CD8-positive, alpha-beta memory T cell (primary cell): ENCODE data around the gene CADM4. TPM values are rescaled to one million over a fixed set of nuclear protein-coding genes. Genes with fewer than 3 reads are reported as not detected.
A peak's percentile ranks its signal among the peaks of the same experiment; 100 is the strongest.

Experiments used
- CTCF ChIA-PET: fragments of 350-600 bp; sonication (Branson Sonifier 250); formaldehyde crosslinking; loops from one replicate; lab custom pipeline; 2021; ENCODE audit warnings: antibody characterized with exemption; lab: Charles Lee
- POLR2A ChIA-PET: fragments of 350-600 bp; sonication (Branson Sonifier 250); formaldehyde crosslinking; loops from one replicate; lab custom pipeline; 2021; ENCODE audit warnings: antibody characterized with exemption; lab: Charles Lee
- DNase-seq, 5 donors: peaks; one replicate each; pipeline versions ENCODE4 v3.0.0 to v3.0.0-alpha.2; 2020 to 2022; ENCODE audit warnings: mixed read lengths in 1 of 5
- H3K27ac ChIP-seq: one replicate; pipeline ENCODE4 v1.7.0; 2013; ENCODE audit warnings: low read depth, mild to moderate bottlenecking, low read length, moderate library complexity
- H3K27me3 ChIP-seq: 2 replicates; pipeline ENCODE4 v1.7.0; 2013; ENCODE audit warnings: low read length, mild to moderate bottlenecking; ENCODE audit not compliant: insufficient read depth, poor library complexity, severe bottlenecking
- H3K36me3 ChIP-seq: 2 replicates; pipeline ENCODE4 v1.7.0; 2013; ENCODE audit warnings: mild to moderate bottlenecking, low read length, moderate library complexity; ENCODE audit not compliant: insufficient read depth
- H3K4me1 ChIP-seq: 2 replicates; pipeline ENCODE4 v1.7.0; 2013; ENCODE audit warnings: mild to moderate bottlenecking, low read length, moderate library complexity; ENCODE audit not compliant: insufficient read depth
- H3K4me3 ChIP-seq: 2 replicates; pipeline ENCODE4 v1.7.0; 2013; ENCODE audit warnings: mild to moderate bottlenecking, low read length
- H3K9me3 ChIP-seq: 2 replicates; pipeline ENCODE4 v1.7.0; 2013; ENCODE audit warnings: mild to moderate bottlenecking, low read length
- H3K27ac Mint-ChIP-seq, 8 donors: one replicate each; pipeline ENCODE4 v1.8.0; 2020 to 2021; ENCODE audit warnings: mixed read lengths in 8 of 8, mild to moderate bottlenecking in 6 of 8, inconsistent platforms in 3 of 8, moderate library complexity in 3 of 8
- H3K27me3 Mint-ChIP-seq, 2 donors: one replicate each; pipeline ENCODE4 v1.8.0; 2020 to 2021; ENCODE audit warnings: mixed read lengths in 2 of 2, mild to moderate bottlenecking in 1 of 2, moderate library complexity in 1 of 2
- H3K36me3 Mint-ChIP-seq, 3 donors: one replicate each; pipeline ENCODE4 v1.8.0; 2020 to 2021; ENCODE audit warnings: mixed read lengths in 3 of 3, inconsistent platforms in 1 of 3, mild to moderate bottlenecking in 1 of 3
- H3K4me1 Mint-ChIP-seq, 3 donors: one replicate each; pipeline ENCODE4 v1.8.0; 2020 to 2021; ENCODE audit warnings: mixed read lengths in 3 of 3, inconsistent platforms in 1 of 3, mild to moderate bottlenecking in 1 of 3
- H3K4me3 Mint-ChIP-seq, 7 donors: one replicate each; pipeline ENCODE4 v1.8.0; 2020 to 2021; ENCODE audit warnings: mixed read lengths in 7 of 7, mild to moderate bottlenecking in 6 of 7, moderate library complexity in 4 of 7, inconsistent platforms in 2 of 7
- H3K9me3 Mint-ChIP-seq, 5 donors: one replicate each; pipeline ENCODE4 v1.8.0; 2020 to 2022; ENCODE audit warnings: mixed read lengths in 5 of 5, mild to moderate bottlenecking in 3 of 5, moderate library complexity in 2 of 5, inconsistent platforms in 1 of 5
- polyA plus RNA-seq: library from polyadenylated mRNA; unstranded; fragments of 300-500 nt; fragmentation: Illumina TruSeq; gene quantifications from one replicate; pipeline ENCODE4 v1.2.3, GENCODE V29; 2021
- total RNA-seq, 2 experiments: library from RNA; stranded (reverse); gene quantifications; one replicate each; pipeline ENCODE4 v1.2.3, GENCODE V29; 2021

Gene CADM4
- total and polyA plus RNA-seq, 3 experiments from 2014 or later: 0.24 to 0.57 TPM; not detected in 1

DNA sequence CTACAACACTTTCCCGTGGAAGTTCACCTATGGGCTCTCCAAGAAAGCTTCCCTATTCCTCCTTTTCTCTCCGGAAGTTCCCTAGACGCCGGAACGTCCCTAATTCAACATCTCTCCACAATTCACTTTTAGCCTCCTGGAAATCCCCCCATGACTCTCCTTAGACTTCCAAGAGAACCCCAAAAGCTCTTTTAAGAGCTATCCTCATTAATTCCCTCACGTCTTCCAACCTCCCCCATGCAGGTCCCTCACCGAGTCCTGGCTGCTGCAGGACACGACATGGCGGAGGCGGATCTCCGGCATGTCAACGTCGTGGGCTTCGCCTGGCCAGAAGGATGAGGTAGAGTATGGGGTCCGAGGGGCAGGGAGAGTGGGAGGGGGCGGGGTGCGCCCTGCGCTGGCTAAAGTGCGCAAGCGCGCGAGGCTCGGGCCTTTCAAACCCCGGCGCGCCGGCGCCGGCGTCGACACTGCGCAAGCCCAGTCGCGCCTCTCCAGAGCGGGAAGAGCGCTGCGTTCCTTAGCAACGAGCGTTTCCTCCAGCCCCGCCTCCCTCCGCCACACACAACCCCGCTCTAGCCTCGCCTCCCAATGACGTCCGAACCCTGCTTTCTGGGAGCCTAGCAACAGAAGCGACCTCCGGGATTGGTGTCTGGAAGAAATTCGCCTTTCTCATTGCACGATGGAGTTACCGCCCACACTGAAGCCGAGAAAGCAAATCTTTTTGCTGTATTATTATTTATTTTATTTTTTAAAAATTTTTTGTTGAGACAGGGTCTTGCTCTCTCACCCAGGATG lies 64.3 kb downstream of the CADM4 start, which contains the start of the genes PINLYP and XRCC1:
Gene PINLYP (plus strand): TSS at position 646 of the 795 bp plus-strand sequence. CDS start 1,391 bp downstream, outside the sequence.
Gene XRCC1 (minus strand): TSS at position 372 of the 795 bp plus-strand sequence. CDS start 69 bp downstream, at position 303.
- no peaks in the 10 kb centered on the region for H3K27me3 Mint-ChIP-seq
- POLR2A ChIA-PET: interaction anchor here (0.6 to 2.3 kb wide), 3 partner anchors 13 to 216 kb away, joined by 3 to 19 read pairs (median 6); partner anchors contain the start of genes IRGQ and ZNF576

DNA sequence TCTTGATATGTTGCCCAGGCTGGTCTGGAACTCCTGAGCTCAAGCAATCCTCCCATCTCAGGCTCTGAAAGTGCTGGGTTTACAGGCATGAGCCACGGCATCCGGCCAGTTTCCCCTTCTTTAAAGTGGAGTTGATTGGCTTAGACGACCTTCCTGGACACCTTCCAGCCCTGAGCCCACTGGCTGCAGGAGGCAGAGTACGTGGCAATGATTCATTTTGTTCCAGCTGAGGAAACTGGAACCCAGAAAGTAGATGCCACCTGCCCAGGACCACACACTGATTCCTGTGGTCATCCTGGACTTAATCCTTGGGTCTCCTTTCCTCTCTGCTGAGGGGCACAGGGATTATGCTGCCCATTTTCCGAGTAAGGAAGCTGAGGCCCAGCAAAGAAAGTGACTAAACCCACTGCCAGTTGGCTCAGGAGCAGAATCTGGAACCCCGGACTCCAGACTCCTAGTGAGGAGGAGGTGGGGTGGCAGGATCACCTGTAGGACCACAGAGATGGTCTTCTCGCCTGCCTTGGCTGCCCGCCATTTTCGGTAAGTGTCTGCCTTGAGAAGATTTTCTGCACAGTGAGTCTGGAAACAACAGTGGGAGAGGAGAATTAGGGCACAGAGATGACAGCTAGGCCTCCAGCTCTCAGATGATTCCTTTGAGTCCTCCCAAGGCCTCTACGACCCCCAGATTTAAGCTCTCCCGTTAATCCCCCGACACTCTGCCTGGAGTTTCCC lies 65.1 kb downstream of the CADM4 start:
- ChIA-PET CTCF (interaction anchor here (0.7 to 2.5 kb wide), 4 partner anchors 19 to 128 kb away, joined by 3 to 17 read pairs (median 9); no protein-coding TSS in a partner anchor), POLR2A (interaction anchor here (0.6 to 2.3 kb wide), 3 partner anchors 12 to 217 kb away, joined by 3 to 19 read pairs (median 6); partner anchors contain the start of genes IRGQ and ZNF576)
- H3K4me3 Mint-ChIP-seq: peak overlapping the region; percentile 95 to 99 (median 96)

More for the DNA sequence above, 64.3 kb downstream of the CADM4 start, which contains the start of the genes PINLYP and XRCC1:
- Histone ChIP-seq H3K36me3 (peaks cover 11% of the 10 kb centered on the region), H3K4me1 (peaks cover 20% of the 10 kb centered on the region), H3K9me3 (no peaks in the 10 kb centered on the region), H3K27ac (peak within 1 kb of the TSS; percentile 96), H3K27me3 (no peaks in the 10 kb centered on the region), H3K4me3 (peak within 1 kb of the TSS; percentile 94)
- H3K27ac Mint-ChIP-seq: peak within 1 kb of the TSS; percentile 98 to 100 (median 98)
- DNase-seq: peak; percentile 95 to 99 (median 96)
- H3K9me3 Mint-ChIP-seq: no peaks in the 10 kb centered on the region
- H3K4me3 Mint-ChIP-seq: peak within 1 kb of the TSS; percentile 95 to 99 (median 96)
- H3K36me3 Mint-ChIP-seq: peaks cover 3 to 24% (median 6%) of the 10 kb centered on the region in 3 donors
- CTCF ChIA-PET: interaction anchor here (0.7 to 2.5 kb wide), 4 partner anchors 19 to 128 kb away, joined by 3 to 17 read pairs (median 9); no protein-coding TSS in a partner anchor
- peaks cover 37 to 79% (median 56%) of the 10 kb centered on the region in 3 donors for H3K4me1 Mint-ChIP-seq

More for the DNA sequence above, 65.1 kb downstream of the CADM4 start:
- H3K27ac Mint-ChIP-seq: peak overlapping the region; percentile 98 to 100 (median 98)
- peak overlapping the region; percentile 94 for H3K4me3 ChIP-seq
- peaks cover 37 to 79% (median 57%) of the 10 kb centered on the region in 3 donors for H3K4me1 Mint-ChIP-seq
- H3K27me3 ChIP-seq: no peaks in the 10 kb centered on the region
- peaks cover 3 to 28% (median 8%) of the 10 kb centered on the region in 3 donors for H3K36me3 Mint-ChIP-seq
- H3K27ac ChIP-seq: peak overlapping the region; percentile 96
- no peaks in the 10 kb centered on the region for H3K9me3 ChIP-seq
- no peaks in the 10 kb centered on the region for H3K9me3 Mint-ChIP-seq
- H3K4me1 ChIP-seq: peaks cover 14% of the 10 kb centered on the region
- no peaks in the 10 kb centered on the region for H3K27me3 Mint-ChIP-seq
- DNase-seq: no peak
- H3K36me3 ChIP-seq: peaks cover 11% of the 10 kb centered on the region

Other genes starting within 250 kb of the CADM4 start
- not detected for gene TEX101, start 225.0 kb downstream of the CADM4 start, total RNA-seq
- gene TEX101, start 225.0 kb downstream of the CADM4 start, polyA plus RNA-seq: not detected
- 1 to 10 TPM in 1 of 2 experiments, under 1 TPM in 1; 0.84 to 1.2 TPM for gene LYPD3, start 174.2 kb downstream of the CADM4 start, total RNA-seq
- 3.8 TPM for gene LYPD3, start 174.2 kb downstream of the CADM4 start, polyA plus RNA-seq
- 10 to 100 TPM; 13.5 to 15.4 TPM for gene PHLDB3, start 135.1 kb downstream of the CADM4 start, total RNA-seq
- 8.1 TPM for gene PHLDB3, start 135.1 kb downstream of the CADM4 start, polyA plus RNA-seq
- 10 to 100 TPM; 34.4 to 42.3 TPM for gene ETHE1, start 112.6 kb downstream of the CADM4 start, total RNA-seq
- 77.0 TPM for gene ETHE1, start 112.6 kb downstream of the CADM4 start, polyA plus RNA-seq
- 1 to 10 TPM; 2.1 to 2.3 TPM for gene ZNF575, start 106.7 kb downstream of the CADM4 start, total RNA-seq
- 2.6 TPM for gene ZNF575, start 106.7 kb downstream of the CADM4 start, polyA plus RNA-seq
- 10 to 100 TPM; 37.0 to 37.2 TPM for gene XRCC1, start 64.3 kb downstream of the CADM4 start, total RNA-seq
- gene XRCC1, start 64.3 kb downstream of the CADM4 start, polyA plus RNA-seq: 31.4 TPM
- 10 to 100 TPM in 1 of 2 experiments, 1 to 10 TPM in 1; 9.9 to 13.8 TPM for gene PINLYP, start 64.0 kb downstream of the CADM4 start, total RNA-seq
- 1.3 TPM for gene PINLYP, start 64.0 kb downstream of the CADM4 start, polyA plus RNA-seq
- 10 to 100 TPM; 25.4 to 30.2 TPM for gene IRGQ, start 43.7 kb downstream of the CADM4 start, total RNA-seq
- 2.2 TPM for gene IRGQ, start 43.7 kb downstream of the CADM4 start, polyA plus RNA-seq
- gene ZNF576, start 43.3 kb downstream of the CADM4 start, total RNA-seq: 10 to 100 TPM; 19.5 to 20.9 TPM
- 9.3 TPM for gene ZNF576, start 43.3 kb downstream of the CADM4 start, polyA plus RNA-seq
- under 1 TPM; 0.24 to 0.58 TPM for gene SRRM5, start 27.8 kb downstream of the CADM4 start, total RNA-seq
- 0.26 TPM for gene SRRM5, start 27.8 kb downstream of the CADM4 start, polyA plus RNA-seq
- gene ZNF428, start 20.2 kb downstream of the CADM4 start, total RNA-seq: 10 to 100 TPM; 23.6 to 23.8 TPM
- 22.0 TPM for gene ZNF428, start 20.2 kb downstream of the CADM4 start, polyA plus RNA-seq
- gene PLAUR, start 30.3 kb upstream of the CADM4 start, total RNA-seq: 1 to 10 TPM; 2.7 to 5.0 TPM
- gene PLAUR, start 30.3 kb upstream of the CADM4 start, polyA plus RNA-seq: 3.8 TPM
- not detected for gene IRGC, start 76.2 kb upstream of the CADM4 start, total RNA-seq
- gene IRGC, start 76.2 kb upstream of the CADM4 start, polyA plus RNA-seq: not detected
- 10 to 100 TPM; 85.8 to 91.3 TPM for gene SMG9, start 115.1 kb upstream of the CADM4 start, total RNA-seq
- gene SMG9, start 115.1 kb upstream of the CADM4 start, polyA plus RNA-seq: 11.0 TPM
- gene KCNN4, start 141.1 kb upstream of the CADM4 start, total RNA-seq: 10 to 100 TPM; 93.8 to 97.6 TPM
- gene KCNN4, start 141.1 kb upstream of the CADM4 start, polyA plus RNA-seq: 8.3 TPM
- under 1 TPM; 0.68 to 0.80 TPM for gene LYPD5, start 162.6 kb upstream of the CADM4 start, total RNA-seq
- gene LYPD5, start 162.6 kb upstream of the CADM4 start, polyA plus RNA-seq: not detected
- gene ZNF283, start 187.5 kb upstream of the CADM4 start, total RNA-seq: 1 to 10 TPM; 5.8 to 6.3 TPM
- 2.7 TPM for gene ZNF283, start 187.5 kb upstream of the CADM4 start, polyA plus RNA-seq
- 1 to 10 TPM in 1 of 2 experiments, under 1 TPM in 1; 0.83 to 1.4 TPM for gene ZNF404, start 244.1 kb upstream of the CADM4 start, total RNA-seq
- gene ZNF404, start 244.1 kb upstream of the CADM4 start, polyA plus RNA-seq: 3.5 TPM